A549 (cell line): ENCODE data around the gene NXN.

Source experiments
- HDAC2 ChIP-seq: fragments of 200-600 bp; sonication (generic); IDR thresholded peaks from 2 replicates; pipeline ENCODE4 v1.6.1; 2016
- JUNB ChIP-seq: fragments of >200 bp; sonication (Bioruptor Twin); formaldehyde crosslinking; IDR thresholded peaks from 2 replicates; pipeline ENCODE4 v1.6.1; 2016
- KDM5A ChIP-seq: fragments of 200-600 bp; sonication (generic); IDR thresholded peaks from 2 replicates; pipeline ENCODE4 v1.6.1; 2016; ENCODE audit warnings: antibody characterized with exemption, mild to moderate bottlenecking
- POLR2A ChIP-seq: IDR thresholded peaks from 2 replicates; pipeline ENCODE4 v1.6.1; 2012; ENCODE audit warnings: mild to moderate bottlenecking, low read length
- RAD21 ChIP-seq, 2 experiments: fragments of >200 bp in 1 of 2; sonication (Bioruptor Twin) in 1 of 2; formaldehyde crosslinking in 1 of 2; IDR thresholded peaks in 1 of 2; conservative IDR thresholded peaks in 1 of 2; 2 replicates in 1 of 2; 3 replicates in 1 of 2; pipeline ENCODE4 v1.6.1; 2012 to 2018; ENCODE audit warnings: inconsistent platforms in 1 of 2
- RFX5 ChIP-seq: fragments of 450-650 bp; IDR thresholded peaks from 2 replicates; pipeline ENCODE4 v1.7.1; 2014; ENCODE audit warnings: antibody characterized with exemption, mild to moderate bottlenecking, moderate library complexity
- ZNF302 ChIP-seq: fragments of 250-450 bp; sonication (Bioruptor Pico); IDR thresholded peaks from 2 replicates; pipeline ENCODE4 v1.9.0; 2021; ENCODE audit warnings: inconsistent platforms, mild to moderate bottlenecking, moderate library complexity
- TF ChIP-seq, protein P1 (sequence below): fragments of >200 bp; sonication (Bioruptor Twin); formaldehyde crosslinking; IDR thresholded peaks from 3 replicates; pipeline ENCODE4 v1.5.1; 2016
- TF ChIP-seq, protein P2 (sequence below): fragments of 450-650 bp; IDR thresholded peaks from 2 replicates; pipeline ENCODE4 v1.6.1; 2014; ENCODE audit warnings: antibody characterized with exemption
- TF ChIP-seq, protein P3 (sequence below): fragments of 200-600 bp; sonication (generic); IDR thresholded peaks from 2 replicates; pipeline ENCODE4 v1.6.1; 2016; ENCODE audit warnings: antibody characterized with exemption, mild to moderate bottlenecking, moderate library complexity
- TF ChIP-seq, protein P4 (sequence below): IDR thresholded peaks from 2 replicates; pipeline ENCODE4 v1.6.1; 2012
- TF ChIP-seq, protein P5 (sequence below): fragments of 250-450 bp; sonication (Bioruptor Pico); IDR thresholded peaks from 2 replicates; pipeline ENCODE4 v1.5.0; 2021; ENCODE audit warnings: mild to moderate bottlenecking, moderate library complexity, borderline replicate concordance

DNA sequence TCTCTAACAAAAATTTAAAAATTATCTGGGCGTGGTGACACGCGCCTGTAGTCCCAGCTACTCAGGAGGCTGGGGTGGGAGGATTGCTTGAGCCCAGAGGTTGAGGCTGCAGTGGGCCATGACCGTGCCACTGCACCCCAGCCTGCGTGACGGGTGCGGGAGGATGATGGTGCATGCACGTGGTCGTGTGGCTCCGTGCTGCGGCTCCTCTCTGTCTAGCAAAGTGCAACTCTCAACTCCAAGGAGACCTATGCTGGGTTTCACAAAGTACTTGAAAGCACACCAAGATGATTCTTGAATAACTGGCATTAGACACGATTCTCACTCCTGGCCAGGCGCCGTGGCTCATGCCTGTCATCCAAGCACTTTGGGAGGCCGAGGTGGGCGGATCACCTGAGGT is 25.8 kb downstream of the NXN start:
- TF ChIP-seq, protein P1, sequence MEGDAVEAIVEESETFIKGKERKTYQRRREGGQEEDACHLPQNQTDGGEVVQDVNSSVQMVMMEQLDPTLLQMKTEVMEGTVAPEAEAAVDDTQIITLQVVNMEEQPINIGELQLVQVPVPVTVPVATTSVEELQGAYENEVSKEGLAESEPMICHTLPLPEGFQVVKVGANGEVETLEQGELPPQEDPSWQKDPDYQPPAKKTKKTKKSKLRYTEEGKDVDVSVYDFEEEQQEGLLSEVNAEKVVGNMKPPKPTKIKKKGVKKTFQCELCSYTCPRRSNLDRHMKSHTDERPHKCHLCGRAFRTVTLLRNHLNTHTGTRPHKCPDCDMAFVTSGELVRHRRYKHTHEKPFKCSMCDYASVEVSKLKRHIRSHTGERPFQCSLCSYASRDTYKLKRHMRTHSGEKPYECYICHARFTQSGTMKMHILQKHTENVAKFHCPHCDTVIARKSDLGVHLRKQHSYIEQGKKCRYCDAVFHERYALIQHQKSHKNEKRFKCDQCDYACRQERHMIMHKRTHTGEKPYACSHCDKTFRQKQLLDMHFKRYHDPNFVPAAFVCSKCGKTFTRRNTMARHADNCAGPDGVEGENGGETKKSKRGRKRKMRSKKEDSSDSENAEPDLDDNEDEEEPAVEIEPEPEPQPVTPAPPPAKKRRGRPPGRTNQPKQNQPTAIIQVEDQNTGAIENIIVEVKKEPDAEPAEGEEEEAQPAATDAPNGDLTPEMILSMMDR = no peak
- TF ChIP-seq, protein P2, sequence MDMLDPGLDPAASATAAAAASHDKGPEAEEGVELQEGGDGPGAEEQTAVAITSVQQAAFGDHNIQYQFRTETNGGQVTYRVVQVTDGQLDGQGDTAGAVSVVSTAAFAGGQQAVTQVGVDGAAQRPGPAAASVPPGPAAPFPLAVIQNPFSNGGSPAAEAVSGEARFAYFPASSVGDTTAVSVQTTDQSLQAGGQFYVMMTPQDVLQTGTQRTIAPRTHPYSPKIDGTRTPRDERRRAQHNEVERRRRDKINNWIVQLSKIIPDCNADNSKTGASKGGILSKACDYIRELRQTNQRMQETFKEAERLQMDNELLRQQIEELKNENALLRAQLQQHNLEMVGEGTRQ = no peak
- no peak for TF ChIP-seq POLR2A
- TF ChIP-seq ZNF302 = no peak
- TF ChIP-seq RAD21 (conservative IDR thresholded peaks at IDR 0.05 in 1 of 2, IDR thresholded peaks at IDR 0.05 in 1 of 2) = no peak
- no peak for TF ChIP-seq JUNB
- no peak for TF ChIP-seq RFX5
- TF ChIP-seq HDAC2 = no peak
- TF ChIP-seq KDM5A = no peak
- TF ChIP-seq, protein P3, sequence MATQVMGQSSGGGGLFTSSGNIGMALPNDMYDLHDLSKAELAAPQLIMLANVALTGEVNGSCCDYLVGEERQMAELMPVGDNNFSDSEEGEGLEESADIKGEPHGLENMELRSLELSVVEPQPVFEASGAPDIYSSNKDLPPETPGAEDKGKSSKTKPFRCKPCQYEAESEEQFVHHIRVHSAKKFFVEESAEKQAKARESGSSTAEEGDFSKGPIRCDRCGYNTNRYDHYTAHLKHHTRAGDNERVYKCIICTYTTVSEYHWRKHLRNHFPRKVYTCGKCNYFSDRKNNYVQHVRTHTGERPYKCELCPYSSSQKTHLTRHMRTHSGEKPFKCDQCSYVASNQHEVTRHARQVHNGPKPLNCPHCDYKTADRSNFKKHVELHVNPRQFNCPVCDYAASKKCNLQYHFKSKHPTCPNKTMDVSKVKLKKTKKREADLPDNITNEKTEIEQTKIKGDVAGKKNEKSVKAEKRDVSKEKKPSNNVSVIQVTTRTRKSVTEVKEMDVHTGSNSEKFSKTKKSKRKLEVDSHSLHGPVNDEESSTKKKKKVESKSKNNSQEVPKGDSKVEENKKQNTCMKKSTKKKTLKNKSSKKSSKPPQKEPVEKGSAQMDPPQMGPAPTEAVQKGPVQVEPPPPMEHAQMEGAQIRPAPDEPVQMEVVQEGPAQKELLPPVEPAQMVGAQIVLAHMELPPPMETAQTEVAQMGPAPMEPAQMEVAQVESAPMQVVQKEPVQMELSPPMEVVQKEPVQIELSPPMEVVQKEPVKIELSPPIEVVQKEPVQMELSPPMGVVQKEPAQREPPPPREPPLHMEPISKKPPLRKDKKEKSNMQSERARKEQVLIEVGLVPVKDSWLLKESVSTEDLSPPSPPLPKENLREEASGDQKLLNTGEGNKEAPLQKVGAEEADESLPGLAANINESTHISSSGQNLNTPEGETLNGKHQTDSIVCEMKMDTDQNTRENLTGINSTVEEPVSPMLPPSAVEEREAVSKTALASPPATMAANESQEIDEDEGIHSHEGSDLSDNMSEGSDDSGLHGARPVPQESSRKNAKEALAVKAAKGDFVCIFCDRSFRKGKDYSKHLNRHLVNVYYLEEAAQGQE = no peak
- TF ChIP-seq, protein P4, sequence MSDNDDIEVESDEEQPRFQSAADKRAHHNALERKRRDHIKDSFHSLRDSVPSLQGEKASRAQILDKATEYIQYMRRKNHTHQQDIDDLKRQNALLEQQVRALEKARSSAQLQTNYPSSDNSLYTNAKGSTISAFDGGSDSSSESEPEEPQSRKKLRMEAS = no peak
- TF ChIP-seq, protein P5, sequence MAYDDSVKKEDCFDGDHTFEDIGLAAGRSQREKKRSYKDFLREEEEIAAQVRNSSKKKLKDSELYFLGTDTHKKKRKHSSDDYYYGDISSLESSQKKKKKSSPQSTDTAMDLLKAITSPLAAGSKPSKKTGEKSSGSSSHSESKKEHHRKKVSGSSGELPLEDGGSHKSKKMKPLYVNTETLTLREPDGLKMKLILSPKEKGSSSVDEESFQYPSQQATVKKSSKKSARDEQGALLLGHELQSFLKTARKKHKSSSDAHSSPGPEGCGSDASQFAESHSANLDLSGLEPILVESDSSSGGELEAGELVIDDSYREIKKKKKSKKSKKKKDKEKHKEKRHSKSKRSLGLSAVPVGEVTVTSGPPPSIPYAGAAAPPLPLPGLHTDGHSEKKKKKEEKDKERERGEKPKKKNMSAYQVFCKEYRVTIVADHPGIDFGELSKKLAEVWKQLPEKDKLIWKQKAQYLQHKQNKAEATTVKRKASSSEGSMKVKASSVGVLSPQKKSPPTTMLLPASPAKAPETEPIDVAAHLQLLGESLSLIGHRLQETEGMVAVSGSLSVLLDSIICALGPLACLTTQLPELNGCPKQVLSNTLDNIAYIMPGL (CRISPR knock-in tag) = no peak
